ENCODE measurements around the gene WWTR1.

WWTR1 gene

GRCh38 chr3:149589332-149589731, 68.5 kb downstream of the WWTR1 start:
- no peak for DNase-seq

GRCh38 chr3:149588909-149589308, 68.9 kb downstream of the WWTR1 start:
- no peak for DNase-seq

GRCh38 chr3:149587383-149587782, 70.4 kb downstream of the WWTR1 start:
- DNase-seq: no peak

- no peak for DNase-seq
These were observed 71.0 kb downstream of the WWTR1 start for GRCh38 chr3:149586871-149587270.

- DNase-seq: no peak
These were observed 72.5 kb downstream of the WWTR1 start for GRCh38 chr3:149585401-149585726.

- DNase-seq: no peak
These were observed 73.7 kb downstream of the WWTR1 start for GRCh38 chr3:149583921-149584635.

- DNase-seq: no peak
These were observed 75.4 kb downstream of the WWTR1 start for GRCh38 chr3:149582395-149582794.

GRCh38 chr3:149581681-149582370, 76.0 kb downstream of the WWTR1 start:
- no peak for DNase-seq

GRCh38 chr3:149581248-149581647, 76.6 kb downstream of the WWTR1 start:
- no peak for DNase-seq

GRCh38 chr3:149579838-149580542, 77.8 kb downstream of the WWTR1 start:
- DNase-seq: no peak

GRCh38 chr3:149579161-149579560, 78.7 kb downstream of the WWTR1 start:
- no peak for DNase-seq

- no peak for DNase-seq
These were observed 80.0 kb downstream of the WWTR1 start for GRCh38 chr3:149577801-149578200.

GRCh38 chr3:149575961-149576564, 81.8 kb downstream of the WWTR1 start:
- no peak for DNase-seq

GRCh38 chr3:149575213-149575960, 82.4 kb downstream of the WWTR1 start:
- DNase-seq: no peak

GRCh38 chr3:149572796-149573414, 84.9 kb downstream of the WWTR1 start:
- DNase-seq: no peak

GRCh38 chr3:149571381-149571780, 86.4 kb downstream of the WWTR1 start:
- no peak for DNase-seq

- DNase-seq: no peak
These were observed 87.8 kb downstream of the WWTR1 start for GRCh38 chr3:149570016-149570415.

- no peak for DNase-seq
These were observed 90.4 kb downstream of the WWTR1 start for GRCh38 chr3:149567381-149567780.

- DNase-seq: no peak
These were observed 91.4 kb downstream of the WWTR1 start for GRCh38 chr3:149566292-149566975.

GRCh38 chr3:149564079-149564478, 93.7 kb downstream of the WWTR1 start:
- no peak for DNase-seq

- no peak for DNase-seq
These were observed 94.7 kb downstream of the WWTR1 start for GRCh38 chr3:149563114-149563513.

- DNase-seq: no peak
These were observed 97.2 kb downstream of the WWTR1 start for GRCh38 chr3:149560617-149561016.

Measured in activated naive CD4-positive, alpha-beta T cell treated with Interleukin-2 at 50 U/mL for 16 hours (primary cell).